GM03348 (cell line): ENCODE results near the gene ABCA8.
"Not testable (repeated sequence)": the region's sequence is repeated elsewhere in the genome, so short reads cannot be mapped to it uniquely, and the experiment has no call there.

Experiments used
- DNase-seq: peaks from one replicate; pipeline ENCODE4 v3.0.0; 2012; ENCODE audit warnings: low spot score

The ABCA8 gene

DNA sequence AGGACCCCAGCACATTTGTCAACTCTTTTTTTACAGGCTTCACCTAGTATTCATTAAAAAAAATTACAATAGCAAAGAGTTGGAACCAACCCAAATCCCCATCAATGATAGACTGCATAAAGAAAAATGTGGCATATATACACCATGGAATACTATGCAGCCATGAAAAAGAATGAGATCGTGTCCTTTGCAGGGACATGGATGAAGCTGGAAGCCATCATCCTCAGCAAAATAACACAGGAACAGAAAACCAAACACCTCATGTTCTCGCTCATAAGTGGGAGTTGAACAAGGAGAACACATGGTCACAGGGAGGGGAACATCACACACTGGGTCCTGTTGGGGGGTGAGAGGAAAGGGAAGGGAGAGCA, 11.4 kb downstream of the ABCA8 start:
- DNase-seq: not testable (repeated sequence)

- no peak for DNase-seq
Measured at GRCh38 chr17:68943123-68943811, 11.9 kb downstream of the ABCA8 start.

DNA sequence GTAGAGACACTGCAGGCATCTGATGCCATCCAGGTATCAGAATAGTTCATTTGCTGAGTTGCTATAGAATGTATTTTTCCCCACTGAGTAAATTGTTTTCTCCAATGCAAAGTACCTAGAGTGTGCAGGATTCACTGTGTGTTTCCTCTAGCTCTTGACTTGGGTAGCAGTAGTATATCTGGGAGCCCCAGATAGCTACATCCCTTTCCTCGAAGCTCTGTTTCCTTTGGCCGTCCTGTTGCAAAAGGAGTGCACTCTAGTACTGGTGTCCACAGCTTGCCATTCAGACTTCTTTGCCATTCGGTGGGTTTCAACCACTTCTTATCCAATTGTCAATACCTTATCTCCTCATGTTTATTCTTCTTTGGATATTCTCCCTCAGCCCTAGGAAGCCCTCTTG, 12.8 kb downstream of the ABCA8 start:
- DNase-seq: no peak

- no peak for DNase-seq
Measured at GRCh38 chr17:68941761-68942160, 13.4 kb downstream of the ABCA8 start.

DNA sequence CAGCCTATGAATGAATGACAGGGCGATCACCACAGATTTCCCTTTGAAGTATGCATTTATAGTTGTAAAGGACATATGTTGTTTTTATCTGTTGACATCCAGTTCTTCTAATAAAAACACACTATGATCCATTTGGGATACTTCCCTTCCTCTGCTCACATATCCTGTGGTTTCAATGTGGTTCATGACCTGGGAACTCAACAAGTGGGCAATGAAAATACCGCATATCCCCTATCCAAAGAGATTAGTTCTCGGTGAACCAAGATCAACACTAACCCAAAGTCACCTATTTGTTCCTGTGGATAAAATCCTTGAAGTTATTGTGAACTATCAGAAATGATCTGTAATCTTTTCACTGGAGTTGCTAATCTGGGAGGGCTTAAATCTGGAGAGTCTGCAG, 16.0 kb downstream of the ABCA8 start:
- no peak for DNase-seq

GRCh38 chr17:68937890-68938514, 17.2 kb downstream of the ABCA8 start:
- DNase-seq: no peak

GRCh38 chr17:68927516-68927915, 27.7 kb downstream of the ABCA8 start:
- DNase-seq: no peak

GRCh38 chr17:68924793-68925720, 30.1 kb downstream of the ABCA8 start:
- no peak for DNase-seq

DNA sequence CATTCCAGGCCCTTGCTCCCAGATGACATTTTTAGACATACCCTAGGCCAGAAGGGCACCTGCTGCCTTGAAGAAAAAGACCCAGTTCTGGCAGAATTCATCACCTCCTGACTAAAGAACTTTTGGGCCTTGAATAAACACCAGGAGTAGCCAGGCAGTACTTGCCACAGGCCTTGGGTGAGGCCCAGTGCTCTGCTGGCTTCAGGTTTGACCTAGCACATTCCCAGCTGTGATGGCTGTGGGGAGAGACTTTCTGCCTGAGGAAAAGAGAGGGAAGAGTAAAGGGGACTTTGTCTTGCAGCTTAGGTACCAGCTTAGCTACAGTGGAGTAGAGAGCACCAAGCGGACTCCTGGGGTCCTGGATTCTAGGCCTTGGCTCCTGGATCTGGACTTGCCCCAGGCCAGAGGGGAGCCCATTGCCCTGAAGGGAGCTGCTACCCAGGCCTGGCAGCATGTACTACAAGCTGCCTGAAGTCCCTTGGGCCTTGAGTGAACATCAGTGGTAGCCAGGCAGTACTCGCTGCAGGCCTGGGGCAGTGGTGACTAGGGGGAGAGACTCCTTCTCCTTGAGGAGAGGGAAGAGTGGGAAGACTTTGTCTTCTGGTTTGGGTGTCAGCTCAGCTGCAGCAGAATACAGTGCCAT, 44.3 kb downstream of the ABCA8 start:
- no peak for DNase-seq

- no peak for DNase-seq
Measured at GRCh38 chr17:68910251-68910705, 44.9 kb downstream of the ABCA8 start.

DNA sequence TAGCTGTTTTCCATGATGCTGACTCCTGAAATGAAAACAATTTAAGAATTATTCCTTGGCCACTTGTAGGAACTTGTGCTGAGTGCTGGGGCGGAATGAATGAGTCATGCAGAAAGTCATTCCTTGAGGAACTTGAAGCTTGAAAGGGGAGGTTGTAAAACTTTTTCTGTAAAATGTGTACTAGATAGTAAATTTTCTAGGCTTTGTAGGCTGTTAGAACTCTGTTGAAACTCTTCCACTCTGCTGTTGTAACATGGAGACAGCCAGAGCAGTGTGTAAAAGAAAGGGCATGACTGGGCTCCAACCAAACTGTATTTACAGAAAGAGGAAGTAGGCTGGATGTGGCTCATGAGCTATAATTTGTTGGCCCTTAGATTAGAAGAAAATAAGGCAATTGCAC, 46.1 kb downstream of the ABCA8 start:
- DNase-seq: peak; percentile 76

- no peak for DNase-seq
Measured at GRCh38 chr17:68908045-68908444, 47.1 kb downstream of the ABCA8 start.

- no peak for DNase-seq
Measured at GRCh38 chr17:68906638-68907037, 48.6 kb downstream of the ABCA8 start.

DNA sequence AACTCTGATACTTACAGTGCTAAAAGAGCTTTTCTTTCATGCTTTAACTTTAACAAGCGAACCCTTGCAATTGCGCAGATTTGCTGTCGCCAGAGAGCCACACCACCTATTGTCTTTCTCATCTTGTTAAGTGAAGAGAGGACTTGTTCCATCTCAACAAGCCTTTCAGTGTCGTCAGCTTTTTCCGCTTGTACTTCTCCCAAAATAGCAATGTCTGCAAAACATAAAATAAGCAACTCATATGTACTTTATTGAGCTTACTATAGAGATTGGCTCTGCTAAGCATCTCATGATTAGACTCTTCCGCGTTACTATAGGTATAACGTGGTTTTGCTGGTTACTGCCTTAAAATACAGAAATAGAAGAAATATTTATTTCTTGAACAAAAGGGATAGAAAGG, 51.9 kb downstream of the ABCA8 start:
- no peak for DNase-seq

DNA sequence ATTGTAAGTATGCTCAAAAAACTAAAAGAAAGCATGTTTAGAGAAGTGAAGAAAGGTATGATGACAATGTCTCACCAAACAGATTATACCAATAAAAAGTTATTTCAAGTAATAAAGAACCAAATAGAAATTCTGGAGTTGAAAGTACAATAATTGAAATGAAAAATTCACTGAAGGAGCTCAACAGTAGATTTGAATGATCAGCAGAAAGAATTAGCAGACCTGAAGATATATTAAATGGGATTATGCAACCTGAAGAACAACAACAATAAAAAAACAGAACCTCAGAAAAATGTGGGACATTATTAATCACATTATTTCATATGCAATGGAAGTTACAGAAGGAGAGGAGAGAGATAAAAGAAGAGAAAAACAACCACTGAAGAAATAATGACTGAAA, 57.6 kb downstream of the ABCA8 start:
- no peak for DNase-seq

DNA sequence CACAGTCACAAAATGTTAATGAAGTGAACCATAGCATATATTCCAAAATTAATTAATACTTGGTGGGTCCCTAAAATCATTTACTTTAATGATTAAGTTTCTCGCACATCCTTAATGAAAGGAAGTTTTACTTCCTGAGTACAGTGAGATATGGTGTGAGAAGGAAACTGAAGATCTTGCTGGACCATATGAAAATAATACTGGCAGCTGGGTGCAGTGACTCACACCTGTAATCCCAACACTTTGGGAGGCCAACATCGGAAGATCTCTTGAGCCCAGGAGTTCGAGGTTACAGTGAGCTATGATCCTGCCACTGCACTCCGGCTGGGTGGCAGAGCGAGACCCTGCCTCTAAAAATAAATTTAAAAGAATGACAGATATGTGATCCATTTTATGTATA, 62.5 kb downstream of the ABCA8 start:
- no peak for DNase-seq

DNA sequence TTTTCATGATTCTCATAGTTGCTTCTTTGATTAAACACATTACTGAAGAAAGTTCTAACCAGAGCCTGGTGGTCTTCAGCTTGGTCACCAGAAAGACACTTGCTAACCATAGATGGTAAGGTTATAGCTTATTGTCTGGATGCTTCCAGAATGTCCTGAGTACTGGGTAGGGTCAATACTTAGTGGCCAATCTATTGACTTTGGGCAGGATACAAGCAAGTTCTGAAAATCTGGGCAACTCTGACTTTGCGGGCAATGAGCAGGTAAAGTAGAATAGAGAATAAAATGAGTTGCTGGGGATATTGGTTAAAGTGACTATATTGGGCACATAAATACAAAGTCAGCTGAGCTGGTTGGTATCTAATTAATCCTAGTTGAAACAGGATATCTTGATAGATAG, 63.0 kb downstream of the ABCA8 start:
- DNase-seq: no peak

GRCh38 chr17:68886401-68886800, 68.8 kb downstream of the ABCA8 start:
- no peak for DNase-seq

DNA sequence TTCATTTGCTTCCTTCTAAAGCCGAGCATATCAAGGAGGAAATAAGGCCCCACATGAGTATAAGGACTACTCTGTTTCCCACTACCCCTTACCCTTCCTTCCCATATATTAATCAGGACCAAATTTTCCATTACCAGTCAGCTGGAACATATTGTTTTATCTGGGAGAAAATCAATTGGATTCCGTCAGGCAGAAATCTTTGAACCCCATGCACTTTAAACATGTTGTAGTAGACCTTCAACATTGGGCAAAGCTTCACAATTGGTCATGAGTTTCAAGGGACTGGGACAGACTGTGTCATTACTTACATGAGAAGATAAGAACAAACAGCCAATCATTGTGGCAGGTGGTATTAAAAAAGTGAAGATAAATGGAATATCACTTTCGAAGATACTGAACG, 70.3 kb downstream of the ABCA8 start:
- DNase-seq: no peak

DNA sequence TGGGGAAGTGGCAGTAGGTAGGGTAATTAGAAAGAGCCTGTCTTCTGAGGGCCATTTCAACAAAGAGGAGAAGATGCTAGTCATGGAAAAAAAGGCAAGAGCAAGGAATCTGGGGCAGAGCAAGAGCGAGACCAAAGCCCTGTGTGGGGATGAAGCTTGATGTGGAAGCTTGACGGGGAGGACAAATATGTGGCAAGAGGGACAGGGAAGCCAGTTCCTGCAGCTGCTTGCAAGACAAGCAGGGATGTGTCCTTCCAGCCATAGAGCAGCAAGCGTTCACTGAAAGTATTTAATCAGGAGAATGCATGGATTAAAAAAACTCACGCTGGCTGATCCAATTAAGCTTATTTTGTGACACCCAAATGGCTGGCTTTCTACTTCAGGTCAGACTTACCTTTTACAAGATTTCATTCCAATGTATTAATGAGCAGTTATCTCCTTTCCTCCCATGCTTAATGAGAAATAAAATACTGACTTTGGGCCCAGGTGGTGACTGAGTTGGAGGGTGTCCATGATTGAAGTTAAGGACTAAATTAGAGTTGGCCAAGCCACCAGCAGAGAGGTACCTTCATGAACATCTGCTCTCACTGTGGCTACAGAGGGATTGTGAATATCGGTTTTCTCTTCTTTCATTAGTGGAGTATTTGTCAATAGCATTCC, 76.8 kb downstream of the ABCA8 start:
- no peak for DNase-seq

- DNase-seq: no peak
Measured at GRCh38 chr17:68871447-68871846, 83.7 kb downstream of the ABCA8 start.

DNA sequence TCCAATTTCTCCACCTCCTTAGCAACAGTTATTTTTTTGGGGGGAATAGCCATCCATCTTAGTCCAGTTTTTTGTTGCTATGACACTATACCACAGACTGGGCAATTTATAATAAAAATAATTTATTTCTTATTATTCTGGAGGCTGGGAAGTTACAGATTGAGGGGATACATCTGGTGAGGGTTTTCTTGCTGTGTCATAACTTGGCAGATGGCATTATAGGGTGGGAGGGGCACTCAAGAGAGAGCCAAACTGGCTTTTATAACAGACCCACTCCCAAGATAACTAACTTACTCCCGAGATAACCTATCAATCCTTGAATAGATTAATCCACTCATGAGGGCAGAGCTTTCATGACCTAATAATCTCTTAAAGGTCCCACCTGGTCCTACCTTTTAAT, 84.2 kb downstream of the ABCA8 start:
- no peak for DNase-seq
